NOMO-1 (cell line): ENCODE results near the gene ATXN1.

Experiments
- DNase-seq, 2 experiments: peaks; one replicate each; lab custom pipeline; 2025; ENCODE audit not compliant: unreplicated experiment in 2 of 2; lab: John Stamatoyannopoulos, UW

Gene ATXN1

GRCh38 chr6:16306334-16306733 lies 454.9 kb downstream of the ATXN1 start:
- DNase-seq = no peak

GRCh38 chr6:16305788-16306187 lies 455.5 kb downstream of the ATXN1 start:
- DNase-seq = no peak

GRCh38 chr6:16305246-16305725 lies 456.0 kb downstream of the ATXN1 start:
- peak; percentile 75 to 89 for DNase-seq

GRCh38 chr6:16302721-16303552 lies 458.3 kb downstream of the ATXN1 start:
- DNase-seq = no peak

GRCh38 chr6:16301511-16301910 lies 459.7 kb downstream of the ATXN1 start:
- DNase-seq = no peak

GRCh38 chr6:16299861-16300260 lies 461.4 kb downstream of the ATXN1 start:
- no peak for DNase-seq

GRCh38 chr6:16296061-16296670 lies 465.1 kb downstream of the ATXN1 start:
- DNase-seq = no peak

- DNase-seq = no peak
These were observed 465.8 kb downstream of the ATXN1 start for GRCh38 chr6:16295471-16295870.

GRCh38 chr6:16295060-16295459 lies 466.2 kb downstream of the ATXN1 start:
- no peak for DNase-seq

GRCh38 chr6:16294371-16294770 lies 466.9 kb downstream of the ATXN1 start:
- DNase-seq = no peak

GRCh38 chr6:16292942-16293341 lies 468.3 kb downstream of the ATXN1 start:
- DNase-seq = no peak

GRCh38 chr6:16292432-16292831 lies 468.8 kb downstream of the ATXN1 start:
- no peak for DNase-seq

GRCh38 chr6:16291739-16292138 lies 469.5 kb downstream of the ATXN1 start:
- no peak for DNase-seq

GRCh38 chr6:16288163-16288562 lies 473.1 kb downstream of the ATXN1 start:
- DNase-seq = no peak

- peak in 1 of 2 experiments; percentile 6 for DNase-seq
These were observed 475.1 kb downstream of the ATXN1 start for GRCh38 chr6:16286151-16286522.

GRCh38 chr6:16285467-16286150 lies 475.7 kb downstream of the ATXN1 start:
- DNase-seq = no peak

- no peak for DNase-seq
These were observed 476.8 kb downstream of the ATXN1 start for GRCh38 chr6:16284472-16284871.

GRCh38 chr6:16282370-16282769 lies 478.9 kb downstream of the ATXN1 start:
- no peak for DNase-seq

GRCh38 chr6:16279243-16279642 lies 482.0 kb downstream of the ATXN1 start:
- no peak for DNase-seq

GRCh38 chr6:16278750-16279149 lies 482.5 kb downstream of the ATXN1 start:
- no peak for DNase-seq

- no peak for DNase-seq
These were observed 483.1 kb downstream of the ATXN1 start for GRCh38 chr6:16278048-16278724.
